Mucosa of stomach (tissue), 1 donor: ENCODE measurements around the gene TASOR.
"Not testable (repeated sequence)": the region's sequence is repeated elsewhere in the genome, so short reads cannot be mapped to it uniquely, and the experiment has no call there.

Source experiments
- H3K27me3 ChIP-seq: one replicate; pipeline ENCODE4 v1.7.0; 2013; ENCODE audit warnings: mild to moderate bottlenecking, low read length; ENCODE audit not compliant: control insufficient read depth, insufficient read depth
- H3K36me3 ChIP-seq: one replicate; pipeline ENCODE4 v1.7.0; 2013; ENCODE audit warnings: low read length; ENCODE audit not compliant: control insufficient read depth, insufficient read depth
- H3K4me1 ChIP-seq: one replicate; pipeline ENCODE4 v1.7.0; 2013; ENCODE audit warnings: mild to moderate bottlenecking, low read length; ENCODE audit not compliant: control insufficient read depth, insufficient read depth
- H3K4me3 ChIP-seq: one replicate; pipeline ENCODE4 v1.7.0; 2013; ENCODE audit warnings: low read length
- H3K9ac ChIP-seq: one replicate; pipeline ENCODE4 v1.7.0; 2013; ENCODE audit warnings: mild to moderate bottlenecking, low read length, moderate library complexity
- H3K9me3 ChIP-seq: one replicate; pipeline ENCODE4 v1.7.0; 2013; ENCODE audit warnings: mild to moderate bottlenecking, low read length, moderate library complexity; ENCODE audit not compliant: control insufficient read depth
- donor health status: Pancreatic carcinoma.

Gene TASOR, protein sequence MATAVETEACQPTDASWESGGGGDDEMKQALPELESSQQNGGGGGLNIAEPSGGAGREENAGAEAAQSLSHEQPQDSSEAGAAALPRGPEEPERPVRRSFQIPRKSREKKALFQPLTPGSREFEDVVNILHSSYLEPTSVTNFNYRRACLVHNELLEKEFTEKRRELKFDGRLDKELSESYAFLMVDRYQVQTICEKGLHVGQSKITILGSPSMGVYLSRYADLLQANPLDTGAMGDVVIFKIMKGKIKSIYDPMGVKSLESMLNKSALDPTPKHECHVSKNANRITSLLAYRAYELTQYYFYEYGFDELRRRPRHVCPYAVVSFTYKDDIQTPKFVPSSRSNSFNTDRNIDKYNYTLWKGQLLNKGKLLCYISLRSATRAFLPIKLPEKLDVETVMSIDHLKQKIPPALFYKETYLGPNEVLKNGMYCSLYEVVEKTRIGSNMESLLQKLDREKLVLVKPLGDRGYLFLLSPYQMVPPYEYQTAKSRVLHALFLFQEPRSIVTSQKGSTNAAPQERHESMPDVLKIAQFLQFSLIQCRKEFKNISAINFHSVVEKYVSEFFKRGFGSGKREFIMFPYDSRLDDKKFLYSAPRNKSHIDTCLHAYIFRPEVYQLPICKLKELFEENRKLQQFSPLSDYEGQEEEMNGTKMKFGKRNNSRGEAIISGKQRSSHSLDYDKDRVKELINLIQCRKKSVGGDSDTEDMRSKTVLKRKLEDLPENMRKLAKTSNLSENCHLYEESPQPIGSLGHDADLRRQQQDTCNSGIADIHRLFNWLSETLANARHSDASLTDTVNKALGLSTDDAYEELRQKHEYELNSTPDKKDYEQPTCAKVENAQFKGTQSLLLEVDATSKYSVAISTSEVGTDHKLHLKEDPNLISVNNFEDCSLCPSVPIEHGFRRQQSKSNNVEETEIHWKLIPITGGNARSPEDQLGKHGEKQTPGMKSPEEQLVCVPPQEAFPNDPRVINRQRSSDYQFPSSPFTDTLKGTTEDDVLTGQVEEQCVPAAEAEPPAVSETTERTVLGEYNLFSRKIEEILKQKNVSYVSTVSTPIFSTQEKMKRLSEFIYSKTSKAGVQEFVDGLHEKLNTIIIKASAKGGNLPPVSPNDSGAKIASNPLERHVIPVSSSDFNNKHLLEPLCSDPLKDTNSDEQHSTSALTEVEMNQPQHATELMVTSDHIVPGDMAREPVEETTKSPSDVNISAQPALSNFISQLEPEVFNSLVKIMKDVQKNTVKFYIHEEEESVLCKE (N-terminal part only)

DNA sequence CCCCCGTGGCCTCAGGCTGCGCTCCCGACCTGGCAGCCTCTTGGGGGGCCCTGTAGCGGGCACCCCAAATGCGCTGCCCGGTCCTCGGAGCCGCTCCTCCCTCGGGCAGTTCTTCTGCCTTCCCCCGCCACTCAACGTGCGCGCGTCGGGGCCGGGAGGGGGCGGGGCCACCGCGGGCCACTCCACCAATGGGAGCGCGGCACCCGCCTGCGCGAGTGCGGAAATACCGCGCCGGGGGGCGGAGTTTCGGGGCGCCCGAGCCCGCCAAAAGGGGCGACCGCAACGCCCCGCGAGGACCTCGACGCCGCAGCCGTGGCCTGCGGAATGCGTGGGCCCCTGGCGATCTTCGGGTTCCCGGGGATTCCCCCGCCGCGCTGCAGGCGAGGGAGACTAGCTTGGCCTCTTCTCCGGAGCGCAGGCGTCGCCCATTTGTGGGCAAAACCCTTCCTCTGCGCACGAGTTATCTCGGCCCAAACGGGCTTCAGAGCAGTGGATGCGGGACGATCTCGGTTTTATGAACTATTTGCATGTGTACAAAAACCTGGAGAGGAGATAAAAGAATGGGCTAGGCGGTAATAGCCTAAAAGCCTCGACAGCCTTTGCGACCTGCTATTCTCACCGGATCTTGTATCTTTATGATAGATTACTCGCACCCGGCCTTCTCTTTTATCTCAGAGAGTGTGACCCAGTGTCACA, at the start of gene TASOR:
TASOR (minus strand) TSS at position 144 of the 696 bp plus-strand sequence. CDS start 259 bp downstream, outside the sequence.
- peak within 1 kb of the TSS; percentile 97 for H3K9ac ChIP-seq
- H3K9me3 ChIP-seq = no peaks in the 10 kb centered on the region
- H3K27me3 ChIP-seq = no peaks in the 10 kb centered on the region
- H3K36me3 ChIP-seq = no peaks in the 10 kb centered on the region
- no peaks in the 10 kb centered on the region for H3K4me1 ChIP-seq
- H3K4me3 ChIP-seq = peak within 1 kb of the TSS; percentile 70

GRCh38 chr3:56732109-56732508, 49.0 kb upstream of the TASOR start:
- Histone ChIP-seq H3K9ac (no peak overlapping the region), H3K27me3 (no peaks in the 10 kb centered on the region), H3K4me1 (no peaks in the 10 kb centered on the region), H3K36me3 (no peaks in the 10 kb centered on the region), H3K9me3 (no peaks in the 10 kb centered on the region), H3K4me3 (no peak overlapping the region)

- H3K36me3 ChIP-seq = no peaks in the 10 kb centered on the region
- H3K9ac ChIP-seq = no peak overlapping the region
- H3K9me3 ChIP-seq = no peaks in the 10 kb centered on the region
- no peaks in the 10 kb centered on the region for H3K4me1 ChIP-seq
- H3K4me3 ChIP-seq = no peak overlapping the region
- H3K27me3 ChIP-seq = no peaks in the 10 kb centered on the region
These were observed 42.1 kb upstream of the TASOR start for GRCh38 chr3:56725175-56725574.

- no peaks in the 10 kb centered on the region for H3K4me1 ChIP-seq
- no peaks in the 10 kb centered on the region for H3K27me3 ChIP-seq
- no peaks in the 10 kb centered on the region for H3K9me3 ChIP-seq
- no peak overlapping the region for H3K9ac ChIP-seq
- H3K4me3 ChIP-seq = no peak overlapping the region
- no peaks in the 10 kb centered on the region for H3K36me3 ChIP-seq
These were observed 41.6 kb upstream of the TASOR start for GRCh38 chr3:56724676-56725075.

DNA sequence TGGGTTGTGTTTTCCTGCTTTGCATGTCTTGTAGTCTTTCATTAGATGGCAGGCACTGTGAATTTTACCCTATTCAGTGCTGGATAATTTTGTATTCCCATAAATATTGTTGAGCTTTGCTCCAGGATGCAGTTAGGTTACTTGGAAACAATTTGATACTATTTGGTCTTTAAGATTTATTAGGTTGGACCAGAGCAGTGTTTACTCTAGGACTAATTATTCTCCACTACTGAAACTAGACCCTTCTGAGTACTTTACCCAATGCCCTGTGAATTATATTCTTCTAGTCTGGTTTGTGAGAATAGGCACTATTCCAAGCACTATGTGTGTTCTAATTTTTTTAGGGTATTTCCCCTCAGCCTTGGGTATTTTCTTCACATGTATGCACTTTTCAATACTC, 37.8 kb upstream of the TASOR start:
- no peaks in the 10 kb centered on the region for H3K9me3 ChIP-seq
- H3K9ac ChIP-seq = no peak overlapping the region
- no peaks in the 10 kb centered on the region for H3K4me1 ChIP-seq
- H3K4me3 ChIP-seq = no peak overlapping the region
- no peaks in the 10 kb centered on the region for H3K36me3 ChIP-seq
- H3K27me3 ChIP-seq = no peaks in the 10 kb centered on the region

DNA sequence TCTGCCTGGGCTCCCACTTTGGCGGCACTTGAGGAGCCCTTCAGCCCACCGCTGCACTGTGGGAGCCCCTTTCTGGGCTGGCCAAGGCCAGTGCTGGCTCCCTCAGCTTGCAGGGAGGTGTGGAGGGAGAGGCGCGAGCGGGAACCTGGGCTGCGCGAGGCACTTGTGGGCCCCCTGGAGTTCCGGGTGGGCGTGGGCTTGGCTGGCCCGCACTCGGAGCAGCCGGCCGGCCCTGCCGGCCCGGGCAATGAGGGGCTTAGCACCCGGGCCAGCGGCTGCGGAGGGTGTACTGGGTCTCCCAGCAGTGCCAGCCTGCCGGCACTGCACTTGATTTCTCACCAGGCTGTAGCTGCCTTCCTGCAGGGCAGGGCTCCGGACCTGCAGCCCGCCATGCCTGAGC, 35.7 kb upstream of the TASOR start:
- not testable (repeated sequence) for H3K4me3 ChIP-seq, H3K27me3 ChIP-seq, H3K4me1 ChIP-seq, H3K9ac ChIP-seq, H3K36me3 ChIP-seq, H3K9me3 ChIP-seq

DNA sequence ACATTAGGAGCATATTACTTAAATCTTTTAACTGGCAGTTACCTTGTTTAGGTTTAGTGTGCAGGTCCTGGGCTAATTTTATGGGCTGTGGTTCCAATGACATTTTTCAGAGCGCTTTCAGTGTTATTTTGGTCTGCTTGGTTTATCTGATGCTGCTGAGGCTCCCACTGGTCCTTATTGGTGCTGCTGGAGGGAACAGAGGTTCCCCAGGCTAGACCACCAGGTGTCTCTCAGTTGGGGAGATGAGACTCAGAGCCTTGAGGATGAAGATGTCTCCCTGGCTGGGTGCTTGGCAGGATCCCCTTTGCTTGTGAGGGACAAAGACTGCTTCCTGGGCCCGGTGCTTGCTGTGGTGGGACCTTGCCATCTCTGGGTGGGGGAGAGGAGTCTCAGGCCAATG, 28.3 kb upstream of the TASOR start:
- Histone ChIP-seq H3K36me3 (no peaks in the 10 kb centered on the region), H3K4me3 (no peak overlapping the region), H3K4me1 (no peaks in the 10 kb centered on the region), H3K27me3 (no peaks in the 10 kb centered on the region), H3K9me3 (no peaks in the 10 kb centered on the region), H3K9ac (no peak overlapping the region)

GRCh38 chr3:56707412-56707811, 24.3 kb upstream of the TASOR start:
- H3K36me3 ChIP-seq = not testable (repeated sequence)

GRCh38 chr3:56706629-56707028, 23.6 kb upstream of the TASOR start:
- Histone ChIP-seq H3K4me3 (no peak overlapping the region), H3K36me3 (no peaks in the 10 kb centered on the region), H3K4me1 (no peaks in the 10 kb centered on the region), H3K27me3 (no peaks in the 10 kb centered on the region), H3K9me3 (no peaks in the 10 kb centered on the region), H3K9ac (no peak overlapping the region)

More at GRCh38 chr3:56707412-56707811, 24.3 kb upstream of the TASOR start:
- H3K4me3 ChIP-seq, H3K27me3 ChIP-seq, H3K9me3 ChIP-seq, H3K4me1 ChIP-seq, H3K9ac ChIP-seq: not testable (repeated sequence)

- H3K4me3 ChIP-seq = no peak overlapping the region
- no peaks in the 10 kb centered on the region for H3K9me3 ChIP-seq
- no peaks in the 10 kb centered on the region for H3K27me3 ChIP-seq
- no peaks in the 10 kb centered on the region for H3K36me3 ChIP-seq
- no peak overlapping the region for H3K9ac ChIP-seq
- H3K4me1 ChIP-seq = no peaks in the 10 kb centered on the region
These were observed 21.6 kb upstream of the TASOR start for GRCh38 chr3:56704706-56705105.

- H3K4me3 ChIP-seq = no peak overlapping the region
- H3K4me1 ChIP-seq = no peaks in the 10 kb centered on the region
These were observed 19.6 kb upstream of the TASOR start for GRCh38 chr3:56702490-56703315.

More at GRCh38 chr3:56702490-56703315, 19.6 kb upstream of the TASOR start:
- H3K27me3 ChIP-seq = no peaks in the 10 kb centered on the region
- H3K9me3 ChIP-seq = no peaks in the 10 kb centered on the region
- no peak overlapping the region for H3K9ac ChIP-seq
- H3K36me3 ChIP-seq = no peaks in the 10 kb centered on the region
